ENCODE data around the gene FBXO2.

DNA sequence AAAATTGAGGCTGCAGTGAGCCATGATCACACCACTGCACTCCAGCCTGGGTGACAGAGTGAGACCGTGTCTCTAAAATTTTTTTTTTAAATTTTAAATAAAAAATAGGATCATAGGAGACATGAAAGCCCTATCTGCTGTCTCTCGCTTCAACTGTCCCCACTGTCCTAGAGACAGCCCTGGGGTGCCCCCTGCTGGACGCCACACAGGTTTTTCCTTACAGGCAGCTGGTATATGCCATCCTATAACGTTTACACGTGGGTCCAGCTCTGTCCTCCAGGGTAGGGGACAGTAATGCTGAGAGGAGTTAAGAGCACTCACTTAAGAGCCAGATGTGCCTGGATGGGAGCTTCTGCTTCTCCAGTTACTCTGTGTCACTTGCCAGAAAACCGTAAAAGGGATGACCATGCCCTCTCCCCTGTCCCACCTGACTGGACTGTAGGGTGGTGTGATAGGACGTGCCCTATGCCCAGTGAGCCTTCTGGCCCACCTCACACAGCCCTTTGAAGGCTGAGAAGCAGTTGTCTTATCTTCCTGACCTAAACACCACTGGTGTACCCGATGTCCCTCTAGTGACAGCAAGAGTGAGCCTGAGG lies 8.5 kb downstream of the FBXO2 start:
- TF ChIP-seq TAF1 (IDR thresholded peaks at IDR 0.05; ENCODE audit: low read depth), result no peak
- TF ChIP-seq, protein P1, sequence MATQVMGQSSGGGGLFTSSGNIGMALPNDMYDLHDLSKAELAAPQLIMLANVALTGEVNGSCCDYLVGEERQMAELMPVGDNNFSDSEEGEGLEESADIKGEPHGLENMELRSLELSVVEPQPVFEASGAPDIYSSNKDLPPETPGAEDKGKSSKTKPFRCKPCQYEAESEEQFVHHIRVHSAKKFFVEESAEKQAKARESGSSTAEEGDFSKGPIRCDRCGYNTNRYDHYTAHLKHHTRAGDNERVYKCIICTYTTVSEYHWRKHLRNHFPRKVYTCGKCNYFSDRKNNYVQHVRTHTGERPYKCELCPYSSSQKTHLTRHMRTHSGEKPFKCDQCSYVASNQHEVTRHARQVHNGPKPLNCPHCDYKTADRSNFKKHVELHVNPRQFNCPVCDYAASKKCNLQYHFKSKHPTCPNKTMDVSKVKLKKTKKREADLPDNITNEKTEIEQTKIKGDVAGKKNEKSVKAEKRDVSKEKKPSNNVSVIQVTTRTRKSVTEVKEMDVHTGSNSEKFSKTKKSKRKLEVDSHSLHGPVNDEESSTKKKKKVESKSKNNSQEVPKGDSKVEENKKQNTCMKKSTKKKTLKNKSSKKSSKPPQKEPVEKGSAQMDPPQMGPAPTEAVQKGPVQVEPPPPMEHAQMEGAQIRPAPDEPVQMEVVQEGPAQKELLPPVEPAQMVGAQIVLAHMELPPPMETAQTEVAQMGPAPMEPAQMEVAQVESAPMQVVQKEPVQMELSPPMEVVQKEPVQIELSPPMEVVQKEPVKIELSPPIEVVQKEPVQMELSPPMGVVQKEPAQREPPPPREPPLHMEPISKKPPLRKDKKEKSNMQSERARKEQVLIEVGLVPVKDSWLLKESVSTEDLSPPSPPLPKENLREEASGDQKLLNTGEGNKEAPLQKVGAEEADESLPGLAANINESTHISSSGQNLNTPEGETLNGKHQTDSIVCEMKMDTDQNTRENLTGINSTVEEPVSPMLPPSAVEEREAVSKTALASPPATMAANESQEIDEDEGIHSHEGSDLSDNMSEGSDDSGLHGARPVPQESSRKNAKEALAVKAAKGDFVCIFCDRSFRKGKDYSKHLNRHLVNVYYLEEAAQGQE (IDR thresholded peaks at IDR 0.05; ENCODE audit: low read depth), result no peak
- TF ChIP-seq, protein P2, sequence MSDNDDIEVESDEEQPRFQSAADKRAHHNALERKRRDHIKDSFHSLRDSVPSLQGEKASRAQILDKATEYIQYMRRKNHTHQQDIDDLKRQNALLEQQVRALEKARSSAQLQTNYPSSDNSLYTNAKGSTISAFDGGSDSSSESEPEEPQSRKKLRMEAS (IDR thresholded peaks at IDR 0.05), result no peak
